GM12872 (cell line): Measurements from ENCODE around the gene LETM1.

Experiments
- CTCF ChIP-seq: IDR thresholded peaks from 3 replicates; pipeline ENCODE4 v1.5.1; 2011; ENCODE audit warnings: low read depth, mild to moderate bottlenecking, low read length, moderate library complexity; ENCODE audit not compliant: insufficient read depth

The LETM1 gene

GRCh38 chr4:1779588-1780382 lies 76.2 kb downstream of the LETM1 start:
- no peak for TF ChIP-seq CTCF

GRCh38 chr4:1778642-1779392 lies 77.1 kb downstream of the LETM1 start:
- no peak for TF ChIP-seq CTCF

GRCh38 chr4:1777822-1778641 lies 77.9 kb downstream of the LETM1 start:
- no peak for TF ChIP-seq CTCF

GRCh38 chr4:1776521-1777161 lies 79.3 kb downstream of the LETM1 start:
- no peak for TF ChIP-seq CTCF

GRCh38 chr4:1775731-1776500 lies 80.0 kb downstream of the LETM1 start:
- no peak for TF ChIP-seq CTCF

- no peak for TF ChIP-seq CTCF
These were observed 82.2 kb downstream of the LETM1 start for GRCh38 chr4:1773754-1774153.
